Ramos (cell line): ENCODE results near the gene PRODH.
"Not testable (repeated sequence)": the region's sequence is repeated elsewhere in the genome, so short reads cannot be mapped to it uniquely, and the experiment has no call there.

Experiments used
- in situ Hi-C: fragments of 300-500 bp; cut with MboI; formaldehyde crosslinking; loops from one replicate; pipeline ENCODE4 v1.14.3; 2022; ENCODE audit warnings: low sequenced_read_pairs; ENCODE audit not compliant: unreplicated experiment

Gene PRODH, protein sequence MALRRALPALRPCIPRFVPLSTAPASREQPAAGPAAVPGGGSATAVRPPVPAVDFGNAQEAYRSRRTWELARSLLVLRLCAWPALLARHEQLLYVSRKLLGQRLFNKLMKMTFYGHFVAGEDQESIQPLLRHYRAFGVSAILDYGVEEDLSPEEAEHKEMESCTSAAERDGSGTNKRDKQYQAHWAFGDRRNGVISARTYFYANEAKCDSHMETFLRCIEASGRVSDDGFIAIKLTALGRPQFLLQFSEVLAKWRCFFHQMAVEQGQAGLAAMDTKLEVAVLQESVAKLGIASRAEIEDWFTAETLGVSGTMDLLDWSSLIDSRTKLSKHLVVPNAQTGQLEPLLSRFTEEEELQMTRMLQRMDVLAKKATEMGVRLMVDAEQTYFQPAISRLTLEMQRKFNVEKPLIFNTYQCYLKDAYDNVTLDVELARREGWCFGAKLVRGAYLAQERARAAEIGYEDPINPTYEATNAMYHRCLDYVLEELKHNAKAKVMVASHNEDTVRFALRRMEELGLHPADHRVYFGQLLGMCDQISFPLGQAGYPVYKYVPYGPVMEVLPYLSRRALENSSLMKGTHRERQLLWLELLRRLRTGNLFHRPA

DNA sequence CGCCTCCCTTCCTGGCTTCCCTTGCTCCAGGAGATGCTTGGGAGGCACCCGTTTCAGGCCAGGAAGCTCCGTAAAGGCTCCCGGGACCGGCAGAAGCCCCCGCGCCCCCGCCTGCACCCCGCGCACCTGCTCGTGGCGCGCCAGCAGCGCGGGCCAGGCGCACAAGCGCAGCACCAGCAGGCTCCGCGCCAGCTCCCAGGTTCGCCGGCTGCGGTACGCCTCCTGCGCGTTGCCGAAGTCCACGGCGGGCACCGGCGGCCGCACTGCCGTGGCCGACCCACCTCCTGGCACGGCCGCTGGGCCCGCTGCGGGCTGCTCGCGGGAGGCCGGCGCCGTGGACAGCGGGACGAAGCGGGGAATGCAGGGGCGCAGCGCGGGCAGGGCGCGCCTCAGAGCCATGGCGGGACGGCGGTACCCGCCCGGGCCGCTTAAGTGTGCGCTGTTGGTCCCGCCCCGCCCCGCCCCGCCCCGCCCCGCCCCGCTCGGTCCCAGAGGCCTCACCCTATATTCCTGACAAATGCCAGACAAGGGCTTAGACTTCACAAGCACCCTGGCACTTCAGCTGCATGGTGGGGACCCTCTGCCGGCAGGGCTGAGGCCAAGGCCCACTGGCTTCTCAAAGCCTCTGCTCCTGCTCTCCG, at the start of gene PRODH:
PRODH (minus strand) TSS at position 405 of the 641 bp plus-strand sequence; CDS start at position 399, 6 bp downstream.
- in situ Hi-C loops = no loop called here

DNA sequence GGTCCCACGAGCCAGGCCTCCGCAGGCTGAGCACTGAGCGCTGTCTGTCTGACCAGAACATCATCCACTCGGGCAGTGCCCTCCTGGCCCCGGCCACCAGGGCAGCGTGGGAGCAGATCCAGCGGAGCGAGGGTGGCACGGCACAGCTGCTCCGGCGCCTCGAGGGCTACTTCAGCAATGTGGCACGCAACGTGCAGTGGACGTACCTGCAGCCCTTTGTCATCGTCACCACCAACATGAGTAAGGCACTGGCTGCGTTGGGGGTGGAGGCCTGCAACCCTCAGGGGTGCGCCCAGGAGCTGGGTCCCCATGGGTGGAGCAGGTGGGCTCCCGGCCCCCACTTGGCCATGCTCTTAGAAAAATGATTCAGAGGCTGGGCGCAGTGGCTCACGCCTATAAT, 49.7 kb upstream of the PRODH start:
- in situ Hi-C loops = no loop called here

DNA sequence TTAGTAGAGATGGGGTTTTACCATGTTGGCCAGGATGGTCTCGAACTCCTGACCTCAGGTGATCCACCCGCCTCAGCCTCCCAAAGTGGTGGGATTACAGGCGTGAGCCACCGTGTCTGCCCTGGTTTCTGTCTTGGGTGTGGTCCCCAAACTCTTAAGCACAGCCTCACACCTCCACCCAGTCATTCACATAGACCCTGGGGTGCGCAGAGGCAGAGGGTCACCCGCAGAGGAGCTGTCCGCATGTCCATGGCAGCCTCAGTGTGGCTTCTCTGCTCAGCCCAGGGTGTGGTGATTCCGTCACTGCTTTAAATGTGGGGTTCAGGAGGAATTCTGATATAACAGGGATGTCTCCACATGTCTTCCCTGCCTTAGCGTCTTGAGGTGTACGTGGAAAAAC, 48.5 kb upstream of the PRODH start:
- in situ Hi-C loops = no loop called here

DNA sequence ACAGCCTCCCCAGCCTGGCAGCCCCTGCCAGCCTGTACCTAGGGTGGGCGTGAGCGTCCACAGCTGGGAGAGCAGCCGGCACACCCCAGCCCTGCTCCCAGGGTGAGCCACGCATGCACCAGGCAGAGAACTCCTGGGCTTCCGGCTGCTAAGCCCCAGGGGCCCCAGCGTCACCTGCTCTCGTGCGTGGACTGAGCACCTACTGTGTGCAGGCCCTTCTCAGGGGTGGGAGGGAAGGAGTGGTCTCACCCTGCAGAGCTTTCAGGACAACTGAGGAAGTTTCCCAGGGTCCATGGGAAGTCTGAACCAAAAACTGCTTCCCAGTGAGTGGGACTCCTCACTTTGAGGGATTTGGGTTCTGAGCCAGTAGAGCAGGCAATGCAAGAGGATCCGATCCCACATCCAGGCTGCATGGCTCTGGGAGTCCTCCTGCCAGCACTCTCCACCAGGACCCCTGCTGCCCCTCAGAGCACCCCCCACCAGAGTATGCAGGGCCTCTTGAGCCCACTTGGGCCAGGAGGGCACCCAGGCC, 47.1 kb upstream of the PRODH start:
- in situ Hi-C loops = no loop called here

DNA sequence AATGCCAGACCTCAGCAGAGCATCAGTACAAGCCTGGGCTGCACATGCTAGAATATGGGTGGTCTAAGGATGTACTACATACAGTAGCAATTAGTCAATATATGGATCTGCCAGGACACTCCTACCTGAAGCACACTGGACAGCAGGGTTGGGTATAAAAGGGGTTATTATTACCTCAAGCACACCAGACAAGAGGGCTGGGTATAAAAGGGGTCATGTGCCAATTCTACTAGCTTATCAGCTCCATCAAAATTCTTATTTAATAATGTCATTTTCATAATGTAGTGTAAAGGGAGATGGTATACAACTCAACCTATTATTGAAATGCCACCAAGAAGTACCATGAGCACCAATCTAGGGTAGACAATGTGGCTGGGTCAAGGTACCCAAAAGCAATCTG, 44.7 kb upstream of the PRODH start:
- in situ Hi-C loops = no loop called here

DNA sequence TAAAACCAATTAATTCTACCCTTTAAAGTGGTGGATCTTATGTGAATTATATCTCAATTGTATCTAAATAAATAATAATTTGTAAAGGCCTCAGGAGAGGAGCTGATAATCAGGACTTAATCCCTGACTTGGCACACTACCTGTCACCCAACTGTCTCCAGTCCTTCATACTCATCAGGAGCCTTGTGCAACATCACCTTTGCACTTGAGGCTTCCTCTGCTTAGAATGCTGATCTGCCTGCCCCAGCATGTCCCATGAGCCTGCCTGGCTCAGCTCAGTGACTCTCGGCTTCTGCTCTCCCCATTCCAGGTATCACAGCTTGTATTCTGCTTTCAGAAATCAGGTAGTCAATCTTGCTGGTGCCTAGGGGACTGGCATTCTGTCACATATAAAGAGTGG, 43.9 kb upstream of the PRODH start:
- in situ Hi-C loops = no loop called here

DNA sequence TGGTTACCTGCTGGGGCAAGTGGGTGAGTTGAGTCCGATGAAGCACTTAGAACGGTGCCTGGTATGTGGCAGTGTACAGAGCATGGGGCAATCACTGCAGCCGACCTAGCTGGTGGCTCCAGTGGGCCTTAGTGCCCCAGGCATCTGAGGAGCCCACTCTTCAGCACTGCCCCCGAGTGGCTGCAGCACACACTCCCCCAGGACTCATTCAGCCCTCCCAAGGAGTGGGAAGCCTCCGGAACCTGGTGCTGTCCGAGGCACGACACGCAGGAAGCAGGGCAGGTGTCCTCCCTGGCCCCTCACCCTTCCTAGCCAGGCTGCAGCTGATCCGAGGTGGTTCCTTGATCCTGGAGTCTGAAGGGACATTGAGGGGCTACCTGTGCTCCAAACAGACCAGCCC, 42.4 kb upstream of the PRODH start:
- in situ Hi-C loops = no loop called here

DNA sequence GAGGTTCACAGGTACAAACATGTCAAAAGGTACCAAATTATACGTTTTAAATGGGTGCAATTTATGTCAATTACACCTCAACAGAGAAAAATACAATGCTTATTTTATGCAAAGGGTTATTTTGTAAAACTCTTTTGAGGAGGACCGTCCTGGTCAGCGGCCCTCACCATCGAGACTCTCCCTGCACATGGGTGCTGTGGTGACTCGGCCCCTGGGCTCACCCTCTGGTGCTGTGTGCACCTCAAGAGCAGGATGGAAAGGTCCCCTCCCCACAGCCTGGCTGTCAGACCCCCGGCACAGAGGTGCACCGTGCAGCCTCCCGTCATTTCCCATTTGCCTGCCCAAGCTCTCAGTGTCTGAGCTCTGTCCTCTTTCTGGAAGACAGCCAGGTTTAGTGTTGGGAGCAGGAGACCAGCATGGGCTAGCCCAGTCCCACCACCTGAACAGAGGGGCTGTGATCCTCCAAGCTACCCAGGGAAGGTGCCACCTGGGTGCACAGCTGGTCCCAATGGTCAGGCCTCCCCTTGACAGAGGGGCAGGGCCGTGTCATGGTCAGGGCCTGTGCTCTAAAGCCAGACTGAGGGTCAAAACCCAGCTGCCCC, 41.8 kb upstream of the PRODH start:
- in situ Hi-C loops = no loop called here

DNA sequence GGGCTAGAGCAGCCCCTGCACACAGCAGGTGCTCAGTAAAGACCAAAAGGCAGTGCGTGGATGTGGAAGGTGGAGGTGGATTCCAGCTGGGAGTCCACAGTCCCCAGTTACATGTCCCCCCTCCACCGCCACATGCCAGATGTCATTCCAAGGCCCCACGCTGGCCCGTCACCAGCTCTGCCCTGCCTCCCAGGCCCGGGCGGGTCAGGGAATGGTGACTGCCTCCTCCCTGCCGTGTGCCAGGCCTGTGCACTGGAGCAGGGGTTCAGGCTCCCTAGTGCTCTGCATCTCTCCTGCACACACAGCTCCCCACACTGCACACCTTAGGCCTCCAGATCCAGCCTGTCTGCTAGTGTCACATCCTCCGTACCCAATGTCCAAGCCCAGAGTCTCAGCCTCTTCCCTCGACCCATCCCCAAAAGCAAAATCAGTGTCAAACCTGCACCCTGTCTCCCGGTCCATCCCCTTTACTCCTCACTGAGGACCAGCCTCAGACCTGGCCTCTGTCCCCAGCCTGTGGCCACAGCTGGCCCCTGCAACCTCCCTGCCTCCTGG, 40.2 kb upstream of the PRODH start:
- in situ Hi-C loops = no loop called here

DNA sequence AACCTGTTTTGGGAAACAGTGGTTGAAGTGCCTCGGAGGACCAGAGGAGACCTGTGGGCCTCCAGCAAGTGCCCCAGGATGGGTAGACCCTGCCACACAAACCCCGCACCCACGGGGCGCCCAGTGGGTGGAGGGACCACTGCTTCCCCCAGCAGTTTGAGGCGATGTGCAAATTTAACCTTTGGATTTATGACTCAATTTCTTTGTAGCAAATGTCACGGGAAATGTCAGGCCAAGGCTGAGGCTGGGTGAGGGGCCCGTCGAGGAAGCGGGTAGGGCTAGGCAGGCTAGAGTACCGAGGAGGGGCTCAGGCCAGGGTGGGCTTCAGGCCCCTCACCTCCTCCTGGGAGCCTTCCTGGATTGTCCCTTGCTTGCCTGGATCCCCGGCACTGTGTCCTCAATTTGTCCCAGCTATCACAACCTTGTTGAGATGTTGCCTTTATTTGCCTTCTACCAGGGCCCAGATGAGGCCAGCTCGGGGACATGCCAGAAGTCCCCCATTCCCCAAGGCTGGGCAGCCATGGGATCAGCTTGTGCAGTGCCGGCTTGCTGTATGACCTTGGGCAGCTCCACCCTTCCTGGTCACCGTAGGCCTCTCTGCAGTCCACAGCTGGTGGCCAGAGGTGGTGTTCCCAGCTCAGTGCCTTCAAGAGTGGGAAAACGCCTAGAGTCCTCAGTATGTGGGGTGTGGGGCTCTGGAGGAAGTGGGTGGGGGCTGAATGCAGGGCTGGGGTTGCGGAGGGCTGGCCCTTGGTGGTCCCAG, 39.5 kb upstream of the PRODH start:
- in situ Hi-C loops = no loop called here

DNA sequence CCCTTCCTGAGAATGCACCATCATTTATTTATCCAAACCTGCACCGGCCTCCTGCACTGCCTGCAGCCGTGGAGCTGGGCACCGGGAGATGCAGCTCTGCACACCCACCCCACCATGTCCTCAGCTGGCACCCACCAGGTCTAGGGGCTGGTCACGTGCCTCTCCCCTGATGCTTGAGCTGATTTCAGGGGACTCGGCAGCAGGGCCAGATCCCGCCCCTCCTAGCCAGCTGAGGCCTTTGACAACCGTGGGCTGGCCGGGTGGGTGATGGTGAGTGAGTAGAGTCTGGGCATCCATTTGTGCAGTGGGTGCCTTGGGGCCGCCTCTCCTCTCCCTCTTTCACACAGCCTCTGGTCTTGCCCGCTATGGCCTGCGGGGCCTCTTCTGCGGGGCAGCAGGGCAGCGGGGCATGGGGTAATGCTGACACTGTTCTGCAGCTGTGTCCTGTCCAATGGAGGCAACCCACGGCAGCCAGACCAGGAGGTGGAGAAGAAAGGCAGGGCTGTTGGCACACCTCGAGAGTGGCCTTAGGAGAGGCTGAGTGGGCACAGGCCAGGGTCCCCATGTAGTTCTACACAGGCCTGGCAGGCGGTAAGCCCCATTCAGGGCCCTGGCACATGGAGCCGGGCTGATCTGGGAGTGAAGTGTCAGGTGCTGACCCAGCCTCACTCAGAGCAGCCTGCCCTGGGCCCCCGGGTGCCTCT, 38.5 kb upstream of the PRODH start:
- in situ Hi-C loops = no loop called here

DNA sequence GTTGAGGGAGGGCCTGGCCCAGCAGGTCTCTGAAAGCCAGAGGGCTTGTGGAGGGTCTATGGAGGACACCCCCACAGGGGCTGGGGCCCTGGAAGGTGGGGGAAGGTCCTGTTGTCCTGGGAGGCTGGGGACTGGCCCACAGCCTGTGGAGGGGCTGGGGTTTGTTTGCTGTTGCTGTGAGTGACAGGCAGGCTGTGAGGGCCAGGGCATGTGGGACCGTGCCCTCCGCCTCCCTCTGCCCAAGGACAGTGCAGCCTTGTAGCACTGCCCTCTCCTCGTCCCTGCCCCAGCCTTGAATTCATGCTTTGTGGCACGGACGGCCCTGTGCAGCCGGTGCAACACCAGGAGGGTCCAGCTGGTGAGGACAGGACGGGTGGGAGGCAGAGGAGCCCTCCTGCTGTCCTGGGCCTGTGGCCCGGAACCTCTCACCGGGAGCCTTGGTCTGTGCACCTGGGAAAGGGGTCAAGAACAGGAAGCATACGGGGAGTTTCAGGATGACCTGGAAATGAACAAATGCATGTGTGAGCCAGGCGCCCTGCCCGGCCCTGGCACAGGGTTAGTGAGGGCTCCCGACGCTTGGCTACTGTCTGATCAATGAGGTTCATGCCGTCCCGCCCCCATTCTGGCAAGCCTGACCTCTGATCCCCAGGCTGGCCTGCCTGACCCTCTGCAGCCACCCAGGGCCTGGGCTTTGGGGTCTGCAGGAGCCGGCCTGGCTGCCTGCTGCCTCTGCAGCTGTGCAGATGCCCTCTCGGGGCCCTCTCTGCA, 37.4 kb upstream of the PRODH start:
- in situ Hi-C loops = no loop called here

DNA sequence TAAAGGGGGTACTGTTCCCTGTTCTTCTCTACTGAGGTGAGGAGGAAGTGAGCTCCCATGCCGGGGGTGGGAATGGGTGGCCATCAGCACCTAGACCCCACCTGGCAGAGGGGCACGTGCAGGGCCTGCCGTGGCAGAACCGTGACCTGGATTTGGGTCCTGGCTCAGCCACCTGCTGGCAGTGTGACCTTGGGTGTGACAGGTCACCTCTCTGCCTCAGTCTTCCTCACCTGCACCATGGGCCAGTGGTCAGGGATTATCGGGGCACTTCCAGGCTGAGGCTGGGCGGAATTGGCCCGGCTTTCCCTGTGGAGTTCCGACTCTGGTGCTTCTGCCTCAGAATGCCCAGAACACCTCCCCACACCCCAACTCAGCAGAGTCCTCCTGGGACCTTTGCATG, 36.5 kb upstream of the PRODH start:
- in situ Hi-C loops = not testable (repeated sequence)

DNA sequence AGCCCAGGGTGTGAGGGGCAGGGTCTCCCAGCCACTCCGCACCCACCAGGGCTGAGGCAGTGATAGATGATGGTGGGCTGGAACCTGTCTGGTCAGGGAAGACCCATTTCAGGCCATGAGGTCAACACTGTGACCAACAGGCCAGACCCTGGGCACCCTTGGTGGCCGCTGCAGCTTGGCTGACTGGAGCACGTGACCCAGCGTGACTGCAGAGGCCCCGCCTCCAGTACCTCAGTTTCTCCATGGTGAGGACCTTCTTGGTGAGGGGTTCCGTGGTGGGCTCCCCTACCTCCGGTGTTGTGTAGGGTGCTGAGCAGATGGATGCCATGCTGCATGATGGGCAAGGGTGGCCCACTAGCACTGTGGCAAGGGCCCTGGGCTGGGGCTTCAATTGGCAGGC, 35.9 kb upstream of the PRODH start:
- in situ Hi-C loops = not testable (repeated sequence)

DNA sequence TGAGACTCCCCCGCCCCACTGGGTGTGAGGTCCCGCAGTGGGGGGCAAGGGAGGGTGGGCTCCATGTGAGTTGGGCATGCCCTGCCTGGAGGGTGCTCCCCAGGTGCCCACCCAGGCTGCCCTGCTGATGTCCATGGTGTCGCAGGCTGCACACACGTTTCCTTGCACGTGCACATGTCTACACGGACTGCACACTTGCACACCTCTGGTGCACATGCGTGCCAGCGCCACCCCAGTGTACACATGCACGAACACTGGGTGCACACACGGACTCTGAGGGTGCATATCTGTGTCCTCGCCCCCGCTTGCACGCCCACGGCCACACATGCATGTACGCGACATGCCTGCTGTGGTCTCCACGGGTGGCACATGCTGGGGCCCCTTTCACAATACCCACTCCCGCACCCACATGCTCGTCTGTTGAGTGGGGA, 35.2 kb upstream of the PRODH start:
- in situ Hi-C loops = no loop called here

DNA sequence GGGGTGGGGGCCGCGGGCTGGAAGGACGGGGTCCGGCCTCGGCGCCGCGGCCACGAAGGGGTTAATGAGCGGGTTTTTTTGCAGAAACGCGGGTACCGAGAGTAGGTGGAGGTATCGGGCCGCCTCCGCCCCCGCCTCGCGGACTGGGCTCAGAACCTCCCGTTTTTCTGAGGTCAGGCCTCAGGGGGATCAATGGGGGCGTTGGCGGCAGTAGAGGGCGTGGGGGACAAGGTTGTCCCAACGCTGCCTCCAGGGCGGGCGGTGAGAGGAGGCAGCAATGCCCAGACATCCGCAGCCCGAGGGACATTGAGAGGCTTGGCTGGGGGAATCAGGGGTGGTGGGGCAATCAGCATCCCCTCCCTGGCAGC, 34.8 kb upstream of the PRODH start:
- in situ Hi-C loops = no loop called here

DNA sequence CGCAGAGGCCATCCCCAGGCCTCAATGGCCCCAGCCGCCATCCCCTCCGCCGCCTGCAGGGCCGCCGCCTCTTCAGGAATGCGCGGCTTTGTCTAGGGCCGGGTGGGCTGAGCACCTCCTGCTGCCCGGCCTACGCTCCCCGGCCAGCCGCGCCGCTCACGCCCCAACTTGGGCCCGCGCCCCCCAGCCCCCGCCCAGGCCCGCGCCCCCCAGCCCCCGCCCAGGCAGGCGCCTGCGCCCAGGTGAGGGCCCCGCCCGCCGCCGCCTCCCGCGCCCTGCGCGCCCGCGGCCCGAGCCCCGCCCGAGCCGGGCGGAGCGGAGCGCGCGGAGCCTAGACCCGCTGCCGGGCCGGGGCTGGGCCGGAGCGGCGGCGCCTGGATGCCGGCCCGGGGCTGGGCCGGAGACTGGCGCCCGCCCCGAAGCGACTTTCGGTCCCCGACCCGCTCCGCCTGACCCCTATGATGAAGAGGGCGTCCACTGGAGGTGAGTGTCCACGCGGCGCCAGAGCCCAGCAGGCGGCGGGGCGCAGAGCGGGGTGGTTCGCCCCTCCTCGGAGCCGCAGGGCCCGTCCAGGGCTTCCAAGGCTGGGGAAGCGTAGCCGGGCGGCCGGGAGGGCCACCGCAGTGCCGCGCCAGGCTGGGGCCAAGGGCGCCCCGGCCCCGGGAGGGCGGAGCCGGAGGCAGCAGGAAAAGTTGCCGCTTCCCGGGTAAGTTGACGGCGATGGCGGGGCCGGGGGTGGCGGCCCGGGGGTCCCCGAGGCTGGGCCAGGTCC, 34.3 kb upstream of the PRODH start:
- in situ Hi-C loops = no loop called here
